Activated naive CD8-positive, alpha-beta T cell treated with anti-CD3 and anti-CD28 coated beads, Interleukin-2, amount 50 U/mL, for 16 hours (primary cell): ENCODE results near the gene FRAT2.
"Not testable (repeated sequence)": the region's sequence is repeated elsewhere in the genome, so short reads cannot be mapped to it uniquely, and the experiment has no call there.

Experiments
- DNase-seq: peaks from one replicate; pipeline ENCODE4 v3.0.0-alpha.2; 2020; ENCODE audit warnings: low read depth, low spot score

The FRAT2 gene

GRCh38 chr10:97356318-97356914 lies 21.9 kb upstream of the FRAT2 start:
- no peak for DNase-seq

GRCh38 chr10:97355571-97355975 lies 21.0 kb upstream of the FRAT2 start:
- DNase-seq = no peak

- no peak for DNase-seq
These were observed 19.4 kb upstream of the FRAT2 start for GRCh38 chr10:97353945-97354344.

GRCh38 chr10:97349752-97350513 lies 15.4 kb upstream of the FRAT2 start:
- DNase-seq = no peak

GRCh38 chr10:97347317-97347716 lies 12.8 kb upstream of the FRAT2 start:
- DNase-seq = no peak

- DNase-seq = not testable (repeated sequence)
These were observed 9.1 kb upstream of the FRAT2 start for GRCh38 chr10:97343664-97344063.

GRCh38 chr10:97341416-97341815 lies 6.9 kb upstream of the FRAT2 start:
- no peak for DNase-seq

- no peak for DNase-seq
These were observed 3.5 kb upstream of the FRAT2 start for GRCh38 chr10:97338041-97338440.

GRCh38 chr10:97336942-97337831 lies 2.7 kb upstream of the FRAT2 start:
- DNase-seq = no peak

GRCh38 chr10:97336446-97336845 lies 1.9 kb upstream of the FRAT2 start:
- no peak for DNase-seq

- DNase-seq = no peak
These were observed 1.5 kb upstream of the FRAT2 start for GRCh38 chr10:97336006-97336405.

- DNase-seq = no peak
These were observed 675 bp upstream of the FRAT2 start for GRCh38 chr10:97335188-97335619.

GRCh38 chr10:97333601-97334369 lies 744 bp downstream of the FRAT2 start:
- no peak for DNase-seq

GRCh38 chr10:97333351-97333600 lies 1.3 kb downstream of the FRAT2 start:
- DNase-seq = no peak

- no peak for DNase-seq
These were observed 1.8 kb downstream of the FRAT2 start for GRCh38 chr10:97332591-97333350.

- DNase-seq = no peak
These were observed 3.3 kb downstream of the FRAT2 start for GRCh38 chr10:97331153-97331703.

- DNase-seq = no peak
These were observed 4.8 kb downstream of the FRAT2 start for GRCh38 chr10:97329766-97330165.

GRCh38 chr10:97328646-97329453 lies 5.7 kb downstream of the FRAT2 start:
- DNase-seq = no peak

- no peak for DNase-seq
These were observed 6.9 kb downstream of the FRAT2 start for GRCh38 chr10:97327348-97328294.
